ENCODE results near the gene CACNB4.
"Not testable (repeated sequence)": the region's sequence is repeated elsewhere in the genome, so short reads cannot be mapped to it uniquely, and the experiment has no call there.

Gene CACNB4

GRCh38 chr2:152049541-152049940, 49.3 kb downstream of the CACNB4 start:
- DNase-seq, result no peak

- DNase-seq, result no peak
Observed at GRCh38 chr2:152047824-152048471, 50.9 kb downstream of the CACNB4 start.

DNA sequence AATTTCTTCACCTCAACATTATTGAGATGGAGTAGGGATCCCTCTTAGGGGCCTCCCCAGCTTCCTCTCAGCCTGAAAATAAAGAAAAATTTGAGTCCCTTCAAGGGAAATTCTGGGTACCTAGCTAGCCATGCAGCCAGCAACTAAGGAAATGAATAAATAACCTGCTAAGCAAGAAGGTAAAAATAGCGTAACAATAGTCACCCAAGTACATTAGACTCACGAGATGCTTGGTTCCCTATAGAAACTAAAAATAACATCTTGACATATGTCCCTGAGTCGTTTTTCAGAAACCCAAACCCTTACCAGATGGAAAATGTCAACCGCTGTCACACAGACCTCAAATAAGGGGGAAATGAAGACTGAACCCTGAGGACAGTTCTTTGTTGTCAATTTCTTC, 51.9 kb downstream of the CACNB4 start:
- no peak for DNase-seq

GRCh38 chr2:152042636-152043615, 55.9 kb downstream of the CACNB4 start:
- DNase-seq, result no peak

- no peak for DNase-seq
Observed at GRCh38 chr2:152038441-152038958, 60.3 kb downstream of the CACNB4 start.

DNA sequence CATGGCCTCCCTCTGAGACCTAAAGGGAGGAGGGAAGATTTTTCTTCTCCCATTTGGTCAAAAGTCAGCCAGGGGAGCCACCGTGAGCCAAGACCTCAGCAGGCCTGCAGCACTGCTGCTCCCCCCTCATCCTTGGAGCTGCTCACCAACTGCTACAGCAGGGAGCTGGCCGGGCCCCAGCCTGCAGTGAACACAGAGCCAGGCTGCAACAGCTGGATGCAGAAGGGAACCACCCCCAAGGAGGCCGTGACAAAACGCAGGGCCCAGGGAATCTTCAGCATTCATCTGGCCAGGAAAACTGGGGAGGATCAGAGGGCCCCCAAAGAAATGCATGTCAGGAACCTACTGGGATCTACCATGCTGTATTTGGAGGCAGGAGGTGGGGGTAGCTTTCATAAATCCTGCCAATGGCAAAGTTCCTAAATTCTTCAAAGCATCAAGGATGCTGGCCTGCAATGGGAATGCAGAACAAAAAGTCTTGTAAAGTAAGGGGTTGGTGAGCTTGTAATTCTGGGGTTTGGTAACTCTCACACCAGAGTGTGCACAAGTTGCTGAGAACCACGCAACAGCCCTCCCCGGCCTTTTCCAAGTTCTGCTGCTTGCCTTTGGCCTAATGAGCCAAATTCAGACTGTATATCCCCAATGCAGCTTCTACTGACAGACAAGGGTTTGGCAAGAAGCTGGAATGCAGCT, 61.0 kb downstream of the CACNB4 start:
- DNase-seq, result no peak

DNA sequence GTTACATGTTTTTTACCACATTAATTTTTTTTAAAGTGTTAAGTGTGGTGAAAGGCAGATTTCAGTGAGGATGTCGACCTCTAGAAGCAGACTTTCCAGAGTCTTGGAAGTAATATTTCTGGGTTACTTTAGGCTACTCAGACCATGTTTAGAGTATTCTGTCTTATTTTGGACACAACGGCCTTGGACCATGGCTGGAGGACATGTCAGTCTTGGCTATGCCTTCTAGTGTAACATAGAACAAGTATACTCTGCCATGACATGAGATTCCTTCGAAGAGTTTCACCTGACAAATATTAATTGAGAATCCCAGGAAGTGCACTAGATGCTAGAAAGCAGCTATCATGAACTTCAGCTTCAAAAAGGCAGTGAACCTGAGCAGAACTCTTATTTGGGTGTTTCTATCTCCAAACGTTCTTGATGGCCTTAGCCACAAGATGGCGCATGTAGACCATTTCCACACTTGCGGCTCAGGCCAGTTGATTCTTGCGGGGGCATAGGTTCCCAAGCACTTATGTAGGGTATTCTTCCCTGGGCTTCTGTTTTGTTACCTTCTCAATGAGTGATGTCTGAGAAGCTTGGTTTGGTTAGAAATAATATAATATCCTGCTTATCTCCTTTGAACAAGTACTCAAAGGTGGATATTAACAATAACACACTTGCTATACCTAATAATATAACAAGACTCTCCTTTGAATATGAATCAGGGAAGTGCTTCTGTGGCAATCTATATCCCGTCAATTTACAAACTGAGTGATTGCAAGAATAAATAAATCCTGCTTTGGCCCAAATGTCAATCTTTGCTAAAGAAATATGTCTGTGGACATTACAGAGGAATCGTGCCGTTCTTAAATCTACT, 62.0 kb downstream of the CACNB4 start:
- DNase-seq, result peak; percentile 54 to 59

GRCh38 chr2:152034257-152034801, 64.5 kb downstream of the CACNB4 start:
- DNase-seq, result no peak

DNA sequence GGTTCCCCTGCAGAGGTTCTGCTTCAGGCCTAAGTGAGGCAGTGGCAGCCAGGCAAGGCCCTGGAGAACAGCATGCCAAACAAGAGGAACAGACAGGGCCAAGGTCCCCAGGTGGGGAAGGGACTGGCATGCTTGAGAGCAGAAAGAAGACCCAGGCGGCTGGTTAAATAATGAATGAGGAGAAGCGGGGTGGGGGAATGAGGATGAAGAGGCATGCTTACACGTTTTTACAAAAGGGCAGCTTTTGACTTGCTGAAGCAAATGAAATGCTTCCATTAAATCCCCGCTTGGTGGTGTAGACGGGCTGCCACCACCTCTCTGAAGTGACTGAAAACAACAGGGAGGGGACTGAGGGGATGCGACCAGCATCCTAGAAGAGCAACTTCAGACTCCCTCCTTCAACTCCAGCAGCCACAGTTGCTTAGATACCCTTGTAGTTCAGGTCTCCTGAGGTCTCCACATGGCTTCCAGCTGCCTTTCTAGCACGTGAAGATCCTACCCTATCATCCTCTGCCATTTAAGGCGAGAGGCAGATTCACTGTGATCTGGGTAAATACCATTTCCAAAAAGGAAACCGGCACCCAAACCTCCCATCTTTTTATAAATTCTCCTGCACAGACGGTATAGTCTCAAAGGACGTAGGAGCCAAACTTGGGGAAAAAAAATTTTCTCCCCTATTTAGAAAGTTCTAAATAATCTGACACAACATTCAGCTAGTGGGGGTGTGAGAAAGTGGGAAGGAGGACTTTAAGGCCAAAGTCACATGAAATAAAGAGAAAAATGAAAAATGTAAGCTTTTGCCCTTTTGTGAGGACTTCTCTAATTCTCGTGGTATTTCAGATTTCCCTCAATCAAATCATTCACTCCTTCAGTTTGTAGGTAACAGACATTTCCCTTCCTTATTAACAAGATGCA, 65.6 kb downstream of the CACNB4 start:
- DNase-seq, result no peak

- DNase-seq, result no peak
Observed at GRCh38 chr2:152031747-152032306, 67.0 kb downstream of the CACNB4 start.

DNA sequence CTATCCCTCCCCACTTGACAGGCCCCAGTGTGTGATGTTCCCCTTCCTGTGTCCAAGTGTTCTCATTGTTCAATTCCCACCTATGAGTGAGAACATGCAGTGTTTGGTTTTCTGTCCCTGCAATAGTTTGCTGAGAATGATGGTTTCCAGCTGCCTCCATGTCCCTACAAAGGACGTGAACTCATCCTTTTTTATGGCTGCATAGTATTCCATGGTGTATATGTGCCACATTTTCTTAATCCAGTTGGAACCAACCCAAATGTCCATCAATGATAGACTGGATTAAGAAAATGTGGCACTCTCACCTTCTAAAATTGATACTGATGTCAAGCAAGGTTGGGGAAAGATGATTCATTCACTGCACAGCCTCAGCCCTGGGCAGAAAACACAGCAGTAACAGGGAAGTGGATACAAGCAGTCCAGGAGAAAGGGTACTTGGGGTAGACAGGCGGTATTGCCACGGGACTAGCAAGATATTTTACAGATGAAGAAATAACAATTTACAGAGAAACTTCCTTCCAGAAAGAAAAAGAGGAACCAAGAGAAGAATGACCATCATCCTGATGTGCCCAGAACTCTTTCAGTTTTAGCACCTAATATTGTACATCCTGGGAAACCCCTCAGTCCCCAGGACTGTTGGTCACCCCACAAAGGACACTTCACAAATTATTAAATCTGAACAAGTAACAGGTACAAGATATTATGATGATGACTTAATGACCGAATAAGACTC, 68.1 kb downstream of the CACNB4 start:
- not testable (repeated sequence) for DNase-seq

GRCh38 chr2:152028182-152028862, 70.5 kb downstream of the CACNB4 start:
- DNase-seq, result no peak

- DNase-seq, result peak; percentile 84 to 87
Observed at GRCh38 chr2:152025678-152026287, 73.1 kb downstream of the CACNB4 start.

DNA sequence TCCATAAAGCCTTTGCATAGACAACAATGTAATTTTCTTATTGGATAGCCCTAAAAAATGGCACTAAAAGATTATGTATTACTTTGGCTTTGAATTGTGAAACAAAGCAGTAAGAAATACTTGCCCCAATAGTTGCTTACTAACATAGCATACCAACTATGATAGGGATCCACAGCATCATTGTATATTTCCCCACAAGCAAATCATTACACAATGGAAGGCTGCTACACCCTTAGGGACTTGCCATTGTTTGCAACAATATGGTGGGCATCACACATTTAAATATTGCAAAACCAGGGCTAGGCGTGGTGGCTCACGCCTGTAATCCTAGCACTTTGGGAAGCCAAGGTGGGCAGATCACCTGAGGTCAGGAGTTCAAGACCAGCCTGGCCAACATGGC, 74.4 kb downstream of the CACNB4 start:
- no peak for DNase-seq

DNA sequence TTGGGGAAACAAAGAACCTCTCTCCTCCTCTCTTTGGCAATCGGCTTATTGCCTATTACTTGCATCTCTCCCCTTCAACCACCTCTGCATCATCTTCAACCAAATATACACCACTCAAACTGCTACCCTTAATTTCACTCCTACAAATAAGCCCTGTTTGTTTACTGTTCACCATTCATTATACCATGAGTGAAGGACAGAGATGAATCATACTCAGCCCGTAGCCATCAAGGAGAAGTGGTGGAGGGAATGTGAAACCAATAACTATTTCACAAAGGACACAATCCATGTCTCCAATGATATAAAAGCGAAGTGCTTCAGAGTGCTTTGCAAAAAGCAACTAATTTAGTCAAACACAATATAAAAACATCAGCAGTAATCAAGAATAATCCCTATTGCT, 76.8 kb downstream of the CACNB4 start:
- no peak for DNase-seq

DNA sequence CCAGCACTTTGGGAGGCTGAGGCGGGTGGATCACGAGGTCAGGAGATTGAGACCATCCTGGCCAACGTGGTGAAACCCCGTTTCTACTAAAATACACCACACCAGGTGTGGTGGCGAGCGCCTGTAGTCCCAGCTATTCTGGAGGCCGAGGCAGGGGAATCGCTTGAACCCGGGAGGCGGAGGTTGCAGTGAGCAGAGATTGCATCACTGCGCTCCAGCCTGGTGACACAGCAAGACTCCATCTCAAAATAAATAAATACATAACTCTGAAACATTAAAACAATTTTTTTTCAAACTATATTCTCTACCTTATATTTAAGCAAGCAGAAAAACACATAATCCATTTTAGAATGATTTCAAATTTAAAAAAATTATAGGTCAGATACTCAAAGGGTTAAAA, 77.8 kb downstream of the CACNB4 start:
- not testable (repeated sequence) for DNase-seq

- DNase-seq, result no peak
Observed at GRCh38 chr2:152019732-152020131, 79.1 kb downstream of the CACNB4 start.

Measured in stimulated activated CD4-positive, alpha-beta T cell treated with anti-CD3 and anti-CD28 coated beads, Interleukin-2, amount 100 ng/mL, for 24 hours (primary cell).